GM12864 (cell line): Measurements from ENCODE around the gene PRODH2.

Source experiments
- DNase-seq: peaks from one replicate; pipeline ENCODE4 v3.0.0-alpha.2; 2011; ENCODE audit warnings: low read depth
- H3K4me3 ChIP-seq: 2 replicates; pipeline ENCODE4 v1.5.1; 2011; ENCODE audit warnings: mild to moderate bottlenecking, low read depth, low read length, control low read depth
- TF ChIP-seq, protein P1 (sequence below): IDR thresholded peaks from 2 replicates; pipeline ENCODE4 v1.5.1; 2011; ENCODE audit warnings: low read depth, mild to moderate bottlenecking, moderate library complexity, low read length, control low read depth, inconsistent platforms; ENCODE audit errors: missing control alignments

PRODH2 gene

DNA sequence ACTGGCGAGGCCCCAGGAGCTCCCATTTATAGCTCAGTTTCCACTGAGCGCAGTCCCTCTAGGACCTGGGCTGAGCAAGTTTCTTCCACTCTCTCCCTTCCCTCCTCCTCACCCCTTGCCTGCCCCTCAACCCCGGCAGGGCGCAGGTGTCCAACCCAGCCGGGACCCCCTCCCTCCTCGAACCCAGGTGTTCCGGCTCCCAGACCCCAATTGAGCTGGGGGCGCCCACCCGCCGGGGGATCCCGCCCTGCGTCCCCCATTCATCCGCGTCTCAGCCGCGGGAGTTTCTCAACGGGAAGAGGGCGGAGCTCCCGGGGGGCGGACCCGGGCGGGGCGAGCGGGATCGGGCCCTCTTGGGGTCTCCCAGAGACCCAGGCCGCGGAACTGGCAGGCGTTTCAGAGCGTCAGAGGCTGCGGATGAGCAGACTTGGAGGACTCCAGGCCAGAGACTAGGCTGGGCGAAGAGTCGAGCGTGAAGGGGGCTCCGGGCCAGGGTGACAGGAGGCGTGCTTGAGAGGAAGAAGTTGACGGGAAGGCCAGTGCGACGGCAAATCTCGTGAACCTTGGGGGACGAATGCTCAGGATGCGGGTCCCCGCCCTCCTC lies 44.0 kb upstream of the PRODH2 start, which contains the start of gene KIRREL2:
Gene KIRREL2 (plus strand): TSS at position 366 of the 604 bp plus-strand sequence. CDS start 209 bp downstream, at position 575.
- TF ChIP-seq, protein P1, sequence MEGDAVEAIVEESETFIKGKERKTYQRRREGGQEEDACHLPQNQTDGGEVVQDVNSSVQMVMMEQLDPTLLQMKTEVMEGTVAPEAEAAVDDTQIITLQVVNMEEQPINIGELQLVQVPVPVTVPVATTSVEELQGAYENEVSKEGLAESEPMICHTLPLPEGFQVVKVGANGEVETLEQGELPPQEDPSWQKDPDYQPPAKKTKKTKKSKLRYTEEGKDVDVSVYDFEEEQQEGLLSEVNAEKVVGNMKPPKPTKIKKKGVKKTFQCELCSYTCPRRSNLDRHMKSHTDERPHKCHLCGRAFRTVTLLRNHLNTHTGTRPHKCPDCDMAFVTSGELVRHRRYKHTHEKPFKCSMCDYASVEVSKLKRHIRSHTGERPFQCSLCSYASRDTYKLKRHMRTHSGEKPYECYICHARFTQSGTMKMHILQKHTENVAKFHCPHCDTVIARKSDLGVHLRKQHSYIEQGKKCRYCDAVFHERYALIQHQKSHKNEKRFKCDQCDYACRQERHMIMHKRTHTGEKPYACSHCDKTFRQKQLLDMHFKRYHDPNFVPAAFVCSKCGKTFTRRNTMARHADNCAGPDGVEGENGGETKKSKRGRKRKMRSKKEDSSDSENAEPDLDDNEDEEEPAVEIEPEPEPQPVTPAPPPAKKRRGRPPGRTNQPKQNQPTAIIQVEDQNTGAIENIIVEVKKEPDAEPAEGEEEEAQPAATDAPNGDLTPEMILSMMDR = no peak
- peak within 1 kb of the TSS; percentile 41 for H3K4me3 ChIP-seq
- no peak for DNase-seq

DNA sequence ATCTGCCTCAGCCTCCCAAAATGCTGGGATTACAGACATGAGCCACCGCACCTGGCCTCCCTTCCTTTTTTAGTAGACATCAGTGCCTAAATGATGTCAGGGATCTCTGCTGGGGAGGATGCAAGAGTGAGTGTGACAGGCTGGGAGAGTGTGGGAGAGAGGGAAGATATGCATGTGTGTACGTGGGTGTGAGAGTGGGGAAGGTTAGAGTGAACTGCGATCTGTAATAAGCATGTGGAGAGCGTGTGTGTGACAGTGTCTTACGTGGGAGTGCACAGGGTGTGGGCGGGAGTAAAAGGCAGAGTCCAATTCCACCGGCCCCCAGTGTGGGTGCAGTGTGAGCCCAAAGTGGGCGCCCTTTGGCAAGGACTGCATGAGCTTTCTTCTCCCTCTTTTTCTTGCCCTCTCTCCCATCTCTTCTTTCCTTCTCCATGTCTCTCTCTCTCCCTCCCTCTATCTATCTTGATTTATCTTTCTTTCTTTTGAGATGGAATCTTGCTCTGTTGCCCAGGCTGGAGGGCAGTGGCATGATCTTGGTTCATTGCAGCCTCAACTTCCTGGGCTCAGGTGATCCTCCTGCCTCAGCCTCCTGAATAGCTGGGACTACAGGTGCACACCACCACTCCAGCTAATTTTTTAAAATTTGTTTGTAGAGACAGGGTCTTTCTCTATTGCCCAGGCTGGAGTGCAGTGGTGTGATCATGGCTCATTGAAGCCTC lies 40.6 kb upstream of the PRODH2 start:
- DNase-seq = no peak
- no peak overlapping the region for H3K4me3 ChIP-seq
- TF ChIP-seq, protein P1 = no peak

DNA sequence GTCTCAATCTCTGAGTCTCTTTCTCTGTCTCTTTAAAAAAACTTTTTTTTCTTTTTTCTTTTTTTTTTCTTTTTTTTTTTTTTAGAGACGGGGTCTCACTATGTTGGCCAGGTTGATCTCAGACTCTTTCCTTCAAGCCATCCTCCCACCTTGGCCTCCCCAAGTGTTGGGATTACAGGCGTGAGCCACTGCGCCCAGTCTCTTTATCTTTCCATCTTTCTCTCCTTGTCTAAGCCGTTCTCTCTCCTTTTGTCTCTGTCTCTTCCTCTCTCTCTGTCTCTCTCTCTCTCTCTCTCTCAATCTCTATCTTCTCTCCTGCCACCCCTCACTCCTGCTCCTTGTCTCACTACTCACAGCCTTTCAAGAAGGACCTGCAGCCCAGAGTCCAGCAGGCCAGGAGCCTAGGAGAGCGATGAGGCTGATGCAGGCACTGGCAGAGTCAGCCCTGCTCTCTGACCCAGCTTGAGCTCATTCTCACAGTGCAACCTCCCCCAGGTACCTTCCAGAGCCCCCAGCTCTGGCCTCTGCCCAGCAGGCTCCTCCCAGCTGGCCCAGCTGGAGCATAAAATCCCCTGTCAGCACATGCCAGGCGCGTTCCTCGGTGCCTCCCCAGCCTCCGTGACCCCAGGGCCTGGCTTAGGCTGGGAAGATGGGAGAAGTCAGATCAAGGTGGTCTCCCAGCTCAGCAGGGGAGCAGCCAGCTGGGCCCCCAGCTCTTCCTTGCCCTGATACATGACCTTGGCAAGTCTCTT lies 39.6 kb upstream of the PRODH2 start, which contains the start of gene NPHS1:
Gene NPHS1 (minus strand): TSS at position 476 of the 752 bp plus-strand sequence. CDS start 667 bp downstream, outside the sequence.
- no peak for DNase-seq
- no peak within 1 kb of the TSS for H3K4me3 ChIP-seq
- TF ChIP-seq, protein P1 = no peak

DNA sequence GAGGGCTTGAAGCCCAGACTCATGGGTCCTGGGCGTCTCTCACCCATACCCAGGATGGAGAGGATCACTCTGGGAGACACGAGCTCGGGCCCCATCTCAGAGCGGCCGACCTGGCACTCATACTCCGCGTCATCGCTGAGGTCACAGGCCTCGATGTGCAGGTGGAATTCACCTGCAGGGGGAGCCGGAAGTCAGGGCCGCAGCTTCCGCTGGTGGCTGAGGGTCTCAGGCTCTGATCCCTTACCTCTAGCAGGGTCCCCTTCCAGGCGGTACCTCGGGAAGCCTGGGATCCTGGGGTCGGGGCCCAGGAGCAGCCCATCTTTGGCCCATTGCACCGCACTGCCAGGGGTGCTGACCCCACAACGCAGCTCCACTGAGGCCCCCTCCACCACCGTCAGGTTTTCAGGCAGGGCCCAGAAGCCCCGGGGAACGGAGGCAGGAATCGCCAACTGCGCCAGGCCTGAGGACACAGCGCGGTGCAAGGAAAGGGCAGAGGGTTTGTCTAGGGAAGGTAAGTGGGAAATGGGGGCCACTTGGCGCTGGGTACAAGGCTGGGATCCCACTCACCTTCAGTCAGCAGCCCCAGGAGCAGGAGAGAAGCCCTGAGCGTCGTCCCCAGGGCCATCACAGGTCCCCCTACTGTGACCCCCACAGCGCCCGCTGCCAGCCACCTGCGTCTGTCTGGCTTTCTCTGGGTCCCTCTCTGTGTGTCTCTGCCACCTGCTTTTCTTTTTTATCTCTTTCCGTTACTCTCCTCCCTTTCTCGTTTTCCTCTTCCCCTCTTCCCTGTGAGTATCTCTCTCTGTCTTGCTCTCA lies 38.8 kb upstream of the PRODH2 start:
- no peak for DNase-seq
- TF ChIP-seq, protein P1 = peak; percentile 18
- H3K4me3 ChIP-seq = no peak overlapping the region

DNA sequence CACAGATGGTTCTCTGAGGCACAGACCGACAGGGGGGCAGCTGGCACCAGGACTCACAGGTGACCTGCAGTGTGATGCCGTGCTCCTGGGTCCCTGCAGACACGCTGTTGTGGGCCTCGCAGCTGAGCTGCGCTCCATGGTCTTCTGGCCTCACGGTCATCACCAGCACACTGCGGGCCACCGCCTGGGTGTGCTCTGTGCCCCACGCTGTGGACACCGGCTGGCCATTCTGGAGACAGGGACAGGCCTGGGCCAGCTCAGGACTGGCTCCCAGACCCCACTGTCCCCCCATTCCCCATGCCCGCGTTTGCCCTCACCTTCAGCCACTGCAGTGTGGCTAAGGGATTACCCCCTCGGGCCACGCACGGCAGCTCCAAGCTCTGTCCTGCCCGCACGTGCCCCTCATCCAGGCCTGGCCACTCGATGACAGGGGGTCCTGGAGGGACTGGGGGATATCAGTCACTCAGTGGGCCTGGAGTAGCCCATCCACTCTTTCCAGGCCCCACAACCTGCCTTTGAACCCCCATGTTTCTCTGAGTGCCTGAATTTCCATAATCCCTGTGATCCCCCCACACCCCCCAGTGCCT lies 36.4 kb upstream of the PRODH2 start:
- no peak overlapping the region for H3K4me3 ChIP-seq
- no peak for DNase-seq
- TF ChIP-seq, protein P1 = no peak

DNA sequence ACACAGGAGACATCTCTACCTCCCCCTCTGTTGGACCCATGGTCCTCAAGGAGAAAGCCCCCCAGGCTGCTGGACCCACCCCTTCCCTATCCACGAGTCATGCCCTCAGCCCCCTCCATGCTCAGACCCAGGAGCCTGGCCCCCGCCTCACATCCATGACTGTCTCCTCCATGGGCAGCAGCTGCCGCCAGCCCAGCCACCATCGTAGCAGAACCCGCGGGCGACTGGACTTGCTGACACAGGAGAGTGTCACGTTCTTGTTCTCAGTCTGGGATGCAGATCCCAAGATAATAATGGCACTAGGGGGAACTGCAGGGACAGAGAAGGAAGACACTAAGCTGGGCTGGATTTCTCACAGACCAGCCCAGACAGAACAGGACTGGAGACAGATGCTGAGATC lies 35.8 kb upstream of the PRODH2 start:
- no peak overlapping the region for H3K4me3 ChIP-seq
- no peak for DNase-seq
- TF ChIP-seq, protein P1 = no peak
